Measurements from ENCODE around the gene TUBE1. TPM values are rescaled to one million over a fixed set of nuclear protein-coding genes. Genes with fewer than 3 reads are reported as not detected.

The TUBE1 gene
- polyA plus RNA-seq, 4 donors: 28.0 to 57.3 (median 28.5) TPM

GRCh38 chr6:112038268-112038667, 49.0 kb downstream of the TUBE1 start:
- no peak for DNase-seq (ENCODE audit: low read depth in 4 of 4, low spot score in 3 of 4)

DNA sequence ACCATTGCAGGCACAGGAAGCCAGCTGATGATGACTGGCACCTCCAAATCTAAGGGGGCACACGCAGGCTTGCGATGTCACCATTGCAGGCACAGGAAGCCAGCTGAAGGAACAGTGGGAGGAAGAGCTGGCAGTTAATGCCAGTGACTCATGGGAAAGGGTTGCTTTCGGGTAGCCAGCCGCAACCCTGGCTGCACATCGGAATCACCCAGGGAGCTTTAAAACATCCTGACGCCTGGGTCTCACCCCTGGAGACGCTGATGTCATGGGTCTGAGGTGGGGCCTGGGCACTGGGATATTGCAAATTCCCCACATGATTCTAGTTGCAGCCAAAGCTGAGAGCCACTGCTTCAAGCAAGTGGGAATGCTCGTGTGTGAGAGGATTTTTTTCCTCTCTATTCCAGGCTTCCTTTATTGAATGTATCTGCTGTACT, 49.5 kb downstream of the TUBE1 start:
- no peak for DNase-seq (ENCODE audit: low read depth in 4 of 4, low spot score in 3 of 4)

- no peak for DNase-seq (ENCODE audit: low read depth in 4 of 4, low spot score in 3 of 4)
Observed at GRCh38 chr6:112036088-112036637, 51.1 kb downstream of the TUBE1 start.

GRCh38 chr6:112034616-112034995, 52.7 kb downstream of the TUBE1 start:
- DNase-seq (ENCODE audit: low read depth in 4 of 4, low spot score in 3 of 4): no peak

DNA sequence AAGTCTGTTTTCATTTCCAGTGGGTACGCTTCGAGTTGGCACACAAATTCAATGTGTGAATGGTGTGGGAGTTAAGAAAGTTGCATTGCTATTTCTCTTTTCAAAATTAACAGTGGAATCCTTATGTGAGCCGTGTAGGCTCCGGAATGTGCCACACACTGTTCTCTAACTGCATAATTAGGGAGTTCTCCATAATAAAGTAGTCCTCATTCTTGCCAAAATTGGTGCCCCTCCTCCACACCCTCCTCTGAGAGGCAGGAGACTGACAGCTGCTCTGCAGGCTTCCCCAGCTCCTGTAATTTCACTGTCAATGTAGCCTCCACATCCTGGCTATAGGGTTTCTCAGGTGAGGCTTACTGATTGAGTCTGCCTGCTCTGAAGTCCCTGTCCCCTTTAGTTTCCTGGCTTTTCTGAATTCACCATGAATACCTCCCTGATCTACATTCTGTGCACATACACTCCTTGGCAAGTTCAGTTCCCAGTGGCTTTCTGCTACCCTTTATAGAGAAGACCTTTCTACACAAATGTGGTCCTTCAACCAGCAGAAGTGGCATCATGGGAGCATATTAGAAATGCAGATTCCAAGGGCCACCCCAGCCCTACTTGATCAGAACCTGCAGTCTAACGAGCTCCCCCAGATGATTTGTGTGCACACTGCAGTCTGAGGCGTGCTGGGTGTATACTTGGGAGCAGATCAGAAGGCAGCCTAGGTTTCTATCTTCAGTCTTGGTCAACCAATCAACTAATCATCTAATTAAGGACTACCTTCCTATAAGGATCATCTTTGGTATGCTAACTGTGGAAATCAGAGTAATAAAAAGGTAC, 53.3 kb downstream of the TUBE1 start:
- DNase-seq (ENCODE audit: low read depth in 4 of 4, low spot score in 3 of 4): no peak

GRCh38 chr6:112032728-112033127, 54.6 kb downstream of the TUBE1 start:
- DNase-seq (ENCODE audit: low read depth in 4 of 4, low spot score in 3 of 4): no peak

GRCh38 chr6:112031960-112032359, 55.3 kb downstream of the TUBE1 start:
- no peak for DNase-seq (ENCODE audit: low read depth in 4 of 4, low spot score in 3 of 4)

- no peak for DNase-seq (ENCODE audit: low read depth in 4 of 4, low spot score in 3 of 4)
Observed at GRCh38 chr6:112030961-112031660, 56.2 kb downstream of the TUBE1 start.

DNA sequence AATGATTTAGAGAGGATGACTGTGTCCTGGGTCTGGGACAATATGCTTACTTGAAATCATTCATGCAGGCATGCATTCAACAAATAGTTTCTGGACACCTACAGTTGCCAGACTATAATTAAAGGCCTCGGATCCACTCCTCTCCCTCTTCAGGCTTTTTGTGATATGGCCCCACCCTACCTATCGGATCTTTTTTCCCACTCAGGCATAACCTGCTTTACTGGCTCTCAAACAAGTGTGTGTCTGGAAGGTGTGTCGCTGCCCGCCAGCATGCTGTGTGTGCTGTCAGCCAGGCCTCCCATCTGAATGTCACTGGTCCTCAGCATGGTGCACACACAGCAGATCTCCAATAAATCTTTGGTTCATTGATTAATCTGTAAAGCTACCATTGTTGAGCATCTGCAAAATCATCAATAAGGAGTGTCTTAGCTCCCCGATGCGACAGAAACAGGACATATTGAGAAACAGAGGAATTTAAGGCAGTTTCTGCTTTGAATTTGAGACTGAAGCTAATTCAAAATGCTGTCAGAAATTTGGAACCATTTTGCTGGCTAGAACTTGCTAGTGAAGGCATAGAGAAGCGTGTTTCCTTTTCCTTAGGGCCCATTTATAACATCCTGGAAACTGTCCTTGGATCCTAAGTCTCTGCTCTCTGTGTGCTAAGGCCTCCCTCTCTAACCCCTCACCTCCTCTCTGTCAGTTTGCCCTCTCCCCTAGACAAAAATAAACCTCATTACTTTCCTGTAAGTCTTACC, 56.9 kb downstream of the TUBE1 start:
- DNase-seq (ENCODE audit: low read depth in 4 of 4, low spot score in 3 of 4): no peak

DNA sequence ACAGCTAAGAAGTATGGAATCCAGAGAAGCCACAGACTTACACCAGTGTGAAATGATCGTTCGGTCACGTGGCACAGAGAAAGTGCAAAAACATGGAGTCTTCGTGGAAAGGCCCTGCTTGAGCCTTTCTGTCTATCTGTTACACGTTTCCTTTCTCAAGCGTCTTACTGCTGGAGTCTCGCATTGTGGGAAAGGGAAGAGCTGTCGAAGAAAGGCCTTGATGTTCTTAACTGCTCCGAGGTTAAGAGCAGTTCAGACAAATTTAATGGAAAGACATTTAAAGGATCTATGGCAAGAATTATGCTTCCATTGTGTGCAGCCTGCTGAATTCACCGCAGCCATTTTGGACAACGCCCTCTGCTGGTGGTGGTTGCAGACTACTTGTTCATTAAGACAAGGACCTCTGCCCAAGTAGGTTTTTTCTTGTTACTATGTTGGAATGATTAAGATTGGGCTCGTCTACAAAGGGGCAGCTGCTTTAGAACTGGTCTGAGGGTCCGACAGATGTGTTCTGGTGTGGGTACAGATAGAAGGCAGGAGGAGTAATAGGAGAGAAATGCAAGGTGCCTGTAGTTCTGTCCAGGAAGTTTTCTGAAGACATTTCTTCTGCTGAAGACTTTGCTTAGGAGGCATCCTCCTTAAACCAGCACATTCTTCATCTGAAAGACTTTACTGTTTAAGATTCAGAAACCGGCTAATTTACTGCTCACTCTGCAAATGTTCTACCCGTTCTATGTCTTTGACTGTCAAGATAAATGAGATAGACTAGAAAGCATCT, 58.0 kb downstream of the TUBE1 start:
- no peak for DNase-seq (ENCODE audit: low read depth in 4 of 4, low spot score in 3 of 4)

- DNase-seq (ENCODE audit: low read depth in 4 of 4, low spot score in 3 of 4): no peak
Observed at GRCh38 chr6:112027942-112028674, 59.2 kb downstream of the TUBE1 start.

DNA sequence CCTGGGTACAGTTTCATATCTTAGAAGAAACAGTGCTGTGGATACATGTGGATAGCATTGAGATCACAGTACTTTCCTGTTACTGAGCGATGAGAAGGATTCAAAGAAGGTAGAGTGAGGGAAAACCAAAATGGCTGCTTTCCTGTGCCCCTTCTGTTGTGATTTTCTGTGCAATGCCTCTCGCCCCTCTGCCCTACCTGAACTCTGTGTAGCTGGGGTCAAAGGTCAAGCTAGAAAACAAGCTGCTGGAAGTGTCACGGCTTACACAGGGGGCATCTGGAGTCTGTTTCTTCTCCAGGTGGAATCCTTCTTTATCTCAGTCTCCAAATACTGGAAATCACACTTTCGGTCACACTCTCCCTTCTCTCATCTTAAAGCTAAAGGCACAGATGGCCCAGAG, 60.3 kb downstream of the TUBE1 start:
- no peak for DNase-seq (ENCODE audit: low read depth in 4 of 4, low spot score in 3 of 4)

DNA sequence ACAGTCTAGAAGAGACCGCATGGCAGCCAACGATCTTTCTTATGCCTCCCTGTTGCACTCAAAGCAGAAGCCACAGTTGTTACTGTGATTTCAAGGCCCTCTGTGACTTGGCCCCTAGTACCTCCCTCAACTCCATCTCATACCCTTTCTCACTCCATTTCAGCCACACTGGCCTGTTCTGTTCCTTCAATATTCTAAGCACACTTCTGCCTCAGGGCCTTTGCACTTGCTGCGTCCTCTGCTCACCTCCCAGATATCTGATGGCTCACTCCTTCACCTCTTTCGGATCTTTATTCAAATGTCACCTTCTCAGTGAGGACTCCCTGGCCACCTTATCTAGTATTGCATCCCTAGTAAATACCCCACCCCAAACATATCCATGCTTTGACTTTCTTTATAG, 62.8 kb downstream of the TUBE1 start:
- no peak for DNase-seq (ENCODE audit: low read depth in 4 of 4, low spot score in 3 of 4)

DNA sequence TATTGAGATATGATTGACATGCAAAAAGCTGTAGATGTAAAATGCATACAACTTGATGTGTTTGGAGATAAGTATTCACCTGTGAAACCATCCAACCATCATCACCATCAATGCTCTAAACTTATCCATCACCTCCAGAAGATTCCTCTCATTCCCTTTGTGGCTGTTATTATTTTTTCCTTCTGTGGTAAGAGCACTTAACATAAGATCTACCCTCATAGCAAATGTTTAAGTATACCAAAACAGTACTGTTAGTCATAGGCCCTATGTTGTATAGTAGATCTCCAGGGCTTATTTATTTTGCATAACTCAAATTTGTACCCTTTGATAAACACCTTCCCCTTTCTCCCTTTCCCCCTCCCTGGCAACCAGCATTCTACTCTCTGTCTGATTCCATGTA, 64.5 kb downstream of the TUBE1 start:
- no peak for DNase-seq (ENCODE audit: low read depth in 4 of 4, low spot score in 3 of 4)

GRCh38 chr6:112021691-112022310, 65.5 kb downstream of the TUBE1 start:
- DNase-seq (ENCODE audit: low read depth in 4 of 4, low spot score in 3 of 4): no peak

All from left renal pelvis (tissue), 4 donors.